GM12873 (cell line): Measurements from ENCODE around the gene RUSC2.

ENCODE experiments used
- TF ChIP-seq, protein P1 (sequence below): IDR thresholded peaks from 2 replicates; pipeline ENCODE4 v1.5.1; 2012; ENCODE audit warnings: low read depth, mild to moderate bottlenecking, moderate library complexity, low read length, control low read depth; ENCODE audit not compliant: insufficient read depth; ENCODE audit errors: missing control alignments

Gene RUSC2

GRCh38 chr9:35519692-35520363 is 29.9 kb downstream of the RUSC2 start:
- TF ChIP-seq, protein P1, sequence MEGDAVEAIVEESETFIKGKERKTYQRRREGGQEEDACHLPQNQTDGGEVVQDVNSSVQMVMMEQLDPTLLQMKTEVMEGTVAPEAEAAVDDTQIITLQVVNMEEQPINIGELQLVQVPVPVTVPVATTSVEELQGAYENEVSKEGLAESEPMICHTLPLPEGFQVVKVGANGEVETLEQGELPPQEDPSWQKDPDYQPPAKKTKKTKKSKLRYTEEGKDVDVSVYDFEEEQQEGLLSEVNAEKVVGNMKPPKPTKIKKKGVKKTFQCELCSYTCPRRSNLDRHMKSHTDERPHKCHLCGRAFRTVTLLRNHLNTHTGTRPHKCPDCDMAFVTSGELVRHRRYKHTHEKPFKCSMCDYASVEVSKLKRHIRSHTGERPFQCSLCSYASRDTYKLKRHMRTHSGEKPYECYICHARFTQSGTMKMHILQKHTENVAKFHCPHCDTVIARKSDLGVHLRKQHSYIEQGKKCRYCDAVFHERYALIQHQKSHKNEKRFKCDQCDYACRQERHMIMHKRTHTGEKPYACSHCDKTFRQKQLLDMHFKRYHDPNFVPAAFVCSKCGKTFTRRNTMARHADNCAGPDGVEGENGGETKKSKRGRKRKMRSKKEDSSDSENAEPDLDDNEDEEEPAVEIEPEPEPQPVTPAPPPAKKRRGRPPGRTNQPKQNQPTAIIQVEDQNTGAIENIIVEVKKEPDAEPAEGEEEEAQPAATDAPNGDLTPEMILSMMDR: no peak

DNA sequence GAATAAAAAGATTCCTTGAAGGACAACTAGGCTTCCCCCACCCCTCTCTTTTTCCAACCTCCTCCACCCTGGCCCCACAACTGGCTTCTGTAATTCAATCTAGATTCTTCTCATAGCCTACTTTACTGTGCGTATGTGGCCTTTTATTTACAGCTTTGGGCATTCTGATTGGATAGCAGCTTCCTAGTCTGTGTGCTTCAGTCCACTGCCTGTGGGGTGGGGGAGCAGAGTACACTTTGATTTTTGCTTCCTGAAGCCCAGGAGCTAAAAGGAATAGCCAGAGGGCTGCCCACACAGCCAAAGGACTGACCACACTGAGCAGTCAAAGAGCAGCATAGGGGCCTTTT is 30.4 kb downstream of the RUSC2 start:
- TF ChIP-seq, protein P1: no peak

GRCh38 chr9:35521708-35522107 is 31.8 kb downstream of the RUSC2 start:
- TF ChIP-seq, protein P1: no peak

DNA sequence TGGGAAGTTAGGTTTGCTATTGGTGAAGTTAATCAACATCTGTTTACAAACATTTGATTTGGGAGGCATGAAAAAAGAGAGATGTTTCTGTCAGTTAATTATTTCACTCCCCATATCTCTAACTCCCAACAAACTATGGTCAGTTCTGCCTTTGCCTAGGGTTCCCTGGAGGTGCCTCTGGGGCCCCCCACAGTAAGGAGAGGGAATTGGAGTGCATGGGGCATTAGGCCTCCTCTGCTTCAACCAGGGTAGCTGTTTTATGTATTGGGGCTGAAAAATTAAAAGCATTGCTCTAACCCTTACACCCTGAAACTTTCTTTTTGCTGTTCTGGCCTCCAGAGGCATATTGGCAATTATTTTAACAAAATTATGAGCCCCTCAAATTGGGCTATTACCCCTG is 32.3 kb downstream of the RUSC2 start:
- TF ChIP-seq, protein P1: peak; percentile 22

GRCh38 chr9:35522700-35523099 is 32.8 kb downstream of the RUSC2 start:
- TF ChIP-seq, protein P1: no peak

GRCh38 chr9:35526087-35526801 is 36.3 kb downstream of the RUSC2 start:
- TF ChIP-seq, protein P1: no peak

DNA sequence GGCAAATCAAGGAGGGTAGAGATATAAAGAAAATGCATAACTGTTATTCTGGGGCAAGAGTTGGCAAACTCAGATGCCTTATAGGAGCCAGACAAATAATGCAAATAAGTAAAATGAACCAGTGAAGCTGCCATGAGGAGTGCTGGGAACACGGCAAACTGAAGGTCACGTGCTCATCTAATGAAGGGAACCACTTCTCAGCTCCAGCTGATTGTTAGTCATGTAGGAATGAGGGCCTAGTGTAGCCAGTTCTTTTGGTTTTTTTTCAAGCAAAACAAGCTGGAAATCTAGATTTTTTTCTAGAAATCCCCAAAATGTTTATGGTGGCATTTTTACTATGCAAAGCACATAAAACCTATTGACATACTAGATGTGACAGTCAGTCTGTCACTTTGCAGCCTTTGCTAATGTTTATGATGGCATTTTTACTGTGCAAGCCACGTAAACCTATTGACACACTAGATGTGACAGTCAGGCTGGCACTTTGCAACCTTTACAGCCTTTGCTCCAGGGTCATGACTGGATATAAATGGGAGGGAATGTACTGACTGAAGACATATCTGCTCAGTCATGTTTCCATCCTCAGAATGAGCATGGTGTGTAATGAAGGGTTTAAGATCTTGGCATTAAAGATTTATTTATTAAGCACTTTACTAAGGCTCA is 39.4 kb downstream of the RUSC2 start:
- TF ChIP-seq, protein P1: no peak
